Measurements from ENCODE around the gene EEA1. TPM values are rescaled to one million over a fixed set of nuclear protein-coding genes. Genes with fewer than 3 reads are reported as not detected.
"Not testable (repeated sequence)": the region's sequence is repeated elsewhere in the genome, so short reads cannot be mapped to it uniquely, and the experiment has no call there.

EEA1 gene
- total RNA-seq, 1 experiment from 2014 or later: 13.6 TPM

- no peak for DNase-seq
- Histone ChIP-seq H3K4me1 (no peaks in the 10 kb centered on the region), H3K36me3 (peaks cover 16% of the 10 kb centered on the region), H3K27me3 (no peaks in the 10 kb centered on the region), H3K27ac (no peak overlapping the region), H3K9me3 (replicated peaks) (no peaks in the 10 kb centered on the region), H3K4me3 (no peak overlapping the region)
These were observed 84.8 kb downstream of the EEA1 start for GRCh38 chr12:92844151-92844763.

DNA sequence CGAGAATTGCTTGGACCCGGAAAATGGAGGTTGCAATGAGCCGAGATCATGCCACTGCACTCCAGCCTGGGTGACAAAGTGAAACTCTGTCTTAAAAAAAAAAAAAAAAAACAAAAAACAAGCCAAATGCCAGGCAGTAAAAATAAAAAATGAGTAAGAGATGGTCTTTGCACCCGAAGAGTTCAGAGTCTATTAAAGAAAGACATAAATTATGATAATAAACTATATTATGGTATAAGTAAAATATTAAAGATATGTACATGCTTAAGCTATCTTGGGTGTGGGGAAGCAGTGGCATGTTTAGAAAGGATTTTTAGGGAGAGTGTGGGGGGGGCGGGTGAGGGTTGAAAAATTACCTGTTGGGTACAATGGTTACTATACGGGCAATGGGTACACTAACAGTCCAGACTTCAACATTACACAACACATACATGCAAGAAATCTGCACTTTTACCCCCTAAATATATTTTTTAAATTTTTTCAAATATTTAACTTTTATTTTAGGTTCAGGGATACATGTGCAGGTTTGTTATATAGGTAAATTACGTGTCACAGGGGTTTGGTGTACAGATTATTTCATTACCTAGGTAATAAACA is 99.3 kb downstream of the EEA1 start:
- Histone ChIP-seq H3K4me1 (no peaks in the 10 kb centered on the region), H3K4me3 (no peak overlapping the region), H3K36me3 (peaks cover 8% of the 10 kb centered on the region), H3K27ac (no peak overlapping the region), H3K9me3 (replicated peaks) (no peaks in the 10 kb centered on the region), H3K27me3 (no peaks in the 10 kb centered on the region)
- DNase-seq: no peak

GRCh38 chr12:92828565-92828964 is 100.5 kb downstream of the EEA1 start:
- peak; percentile 3 to 37 for DNase-seq
- Histone ChIP-seq H3K4me1 (no peaks in the 10 kb centered on the region), H3K36me3 (peaks cover 8% of the 10 kb centered on the region), H3K27me3 (no peaks in the 10 kb centered on the region), H3K9me3 (replicated peaks) (no peaks in the 10 kb centered on the region), H3K4me3 (no peak overlapping the region), H3K27ac (no peak overlapping the region)

DNA sequence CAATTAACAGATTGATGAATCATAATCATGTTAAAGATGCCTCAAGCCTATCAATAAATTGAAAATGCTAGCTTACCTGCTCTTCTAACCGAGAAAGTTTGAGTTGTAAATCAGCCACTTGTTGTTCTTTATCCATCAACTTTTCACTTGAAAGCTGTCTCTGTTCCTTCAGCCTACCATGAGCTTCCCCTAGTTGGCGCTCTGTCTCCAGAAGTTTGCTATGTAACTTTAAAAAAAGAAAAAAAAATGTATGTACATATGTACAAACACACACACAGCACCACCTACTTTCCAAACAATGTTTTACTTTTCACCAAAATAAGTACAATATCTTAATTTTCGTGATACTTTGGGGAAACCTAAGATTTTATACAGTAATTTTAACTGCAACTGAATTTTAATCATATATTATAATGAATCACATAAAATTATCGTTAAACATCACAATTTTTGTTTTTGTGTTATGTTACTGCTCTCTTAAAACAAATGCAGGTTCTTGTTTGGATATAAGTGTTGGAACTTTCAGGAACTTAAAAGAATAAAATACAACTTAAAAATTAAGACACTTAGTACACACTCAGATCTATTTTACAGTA is 101.2 kb downstream of the EEA1 start:
- H3K27me3 ChIP-seq: no peaks in the 10 kb centered on the region
- H3K36me3 ChIP-seq: peaks cover 8% of the 10 kb centered on the region
- no peaks in the 10 kb centered on the region for H3K4me1 ChIP-seq
- DNase-seq: peak; percentile 20 to 45
- H3K9me3 ChIP-seq (replicated peaks): no peaks in the 10 kb centered on the region
- no peak overlapping the region for H3K27ac ChIP-seq
- no peak overlapping the region for H3K4me3 ChIP-seq

- no peak overlapping the region for H3K4me3 ChIP-seq
- H3K4me1 ChIP-seq: no peaks in the 10 kb centered on the region
- H3K27ac ChIP-seq: no peak overlapping the region
- H3K9me3 ChIP-seq (replicated peaks): no peaks in the 10 kb centered on the region
- no peak for DNase-seq
- peaks cover 8% of the 10 kb centered on the region; the same call in 1 of the 2 replicates for H3K36me3 ChIP-seq
- no peaks in the 10 kb centered on the region for H3K27me3 ChIP-seq
These were observed 108.0 kb downstream of the EEA1 start for GRCh38 chr12:92821142-92821541.

- H3K9me3 ChIP-seq (replicated peaks): no peaks in the 10 kb centered on the region
- no peak for DNase-seq
- no peak overlapping the region for H3K27ac ChIP-seq
- peaks cover 13% of the 10 kb centered on the region for H3K36me3 ChIP-seq
- H3K4me1 ChIP-seq: no peaks in the 10 kb centered on the region
- H3K27me3 ChIP-seq: no peaks in the 10 kb centered on the region
- H3K4me3 ChIP-seq: no peak overlapping the region
These were observed 114.5 kb downstream of the EEA1 start for GRCh38 chr12:92814584-92814983.

DNA sequence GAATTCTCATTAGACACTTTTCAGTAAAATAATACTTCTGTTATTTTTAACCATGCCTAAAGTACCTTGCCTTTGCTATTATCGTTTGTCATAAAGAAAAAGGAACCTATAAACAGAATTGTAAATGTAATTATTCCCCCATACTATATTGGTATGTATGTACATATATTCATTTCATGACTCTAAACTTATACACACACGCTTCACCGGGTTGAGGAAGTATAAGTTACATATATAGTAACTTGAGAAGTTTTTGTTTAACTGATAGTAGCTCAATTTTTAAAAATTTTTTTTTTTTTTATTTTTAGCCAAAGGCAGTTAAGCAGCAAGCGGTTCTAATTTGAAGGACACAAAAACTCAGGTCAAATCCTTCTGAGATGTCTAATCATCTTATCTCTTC is 118.7 kb downstream of the EEA1 start:
- no peak for DNase-seq
- Histone ChIP-seq H3K27me3 (no peaks in the 10 kb centered on the region), H3K9me3 (replicated peaks) (no peaks in the 10 kb centered on the region), H3K4me1 (no peaks in the 10 kb centered on the region), H3K36me3 (peaks cover 7% of the 10 kb centered on the region), H3K4me3 (no peak overlapping the region), H3K27ac (no peak overlapping the region)

GRCh38 chr12:92803903-92804302 is 125.2 kb downstream of the EEA1 start:
- no peak overlapping the region for H3K4me3 ChIP-seq
- H3K27ac ChIP-seq: no peak overlapping the region
- H3K9me3 ChIP-seq (replicated peaks): no peaks in the 10 kb centered on the region
- no peaks in the 10 kb centered on the region for H3K27me3 ChIP-seq
- H3K36me3 ChIP-seq: peaks cover 4% of the 10 kb centered on the region; the same call in 1 of the 2 replicates
- no peaks in the 10 kb centered on the region for H3K4me1 ChIP-seq
- no peak for DNase-seq

- H3K27me3 ChIP-seq: no peaks in the 10 kb centered on the region
- H3K4me3 ChIP-seq: no peak overlapping the region
- DNase-seq: peak in 1 of 2 experiments; percentile 43
- H3K4me1 ChIP-seq: no peaks in the 10 kb centered on the region
- H3K9me3 ChIP-seq (replicated peaks): no peaks in the 10 kb centered on the region
- no peak overlapping the region; the same call in 1 of the 2 replicates for H3K27ac ChIP-seq
- peaks cover 4% of the 10 kb centered on the region; the same call in 1 of the 2 replicates for H3K36me3 ChIP-seq
These were observed 126.2 kb downstream of the EEA1 start for GRCh38 chr12:92802906-92803305.

- Histone ChIP-seq H3K27me3 (no peaks in the 10 kb centered on the region), H3K4me1 (no peaks in the 10 kb centered on the region), H3K4me3 (no peak overlapping the region), H3K27ac (no peak overlapping the region), H3K9me3 (replicated peaks) (no peaks in the 10 kb centered on the region), H3K36me3 (no peaks in the 10 kb centered on the region; the same call in 1 of the 2 replicates)
- no peak for DNase-seq
These were observed 132.4 kb downstream of the EEA1 start for GRCh38 chr12:92796650-92797049.

- Histone ChIP-seq H3K4me3 (no peak overlapping the region), H3K36me3 (no peaks in the 10 kb centered on the region), H3K9me3 (replicated peaks) (no peaks in the 10 kb centered on the region), H3K27me3 (no peaks in the 10 kb centered on the region), H3K4me1 (no peaks in the 10 kb centered on the region), H3K27ac (no peak overlapping the region)
- DNase-seq: no peak
These were observed 134.3 kb downstream of the EEA1 start for GRCh38 chr12:92794814-92795213.

DNA sequence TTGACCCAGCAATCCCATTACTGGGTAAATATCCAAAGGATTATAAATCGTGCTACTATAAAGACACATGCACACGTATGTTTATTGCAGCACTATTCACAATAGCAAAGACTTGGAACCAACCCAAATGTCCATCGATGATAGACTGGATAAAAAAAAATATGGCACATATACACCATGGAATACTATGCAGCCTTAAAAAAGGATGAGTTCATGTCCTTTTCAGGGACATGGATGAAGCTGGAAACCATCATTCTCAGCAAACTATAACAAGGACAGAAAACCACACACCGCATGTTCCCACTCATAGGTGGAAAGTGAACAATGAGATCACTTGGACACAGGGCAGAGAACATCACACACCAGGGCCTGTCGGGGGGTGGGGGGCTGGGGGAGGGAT is 134.7 kb downstream of the EEA1 start:
- H3K27me3 ChIP-seq; H3K4me3 ChIP-seq; H3K9me3 ChIP-seq (replicated peaks); H3K27ac ChIP-seq; DNase-seq; H3K4me1 ChIP-seq; H3K36me3 ChIP-seq: not testable (repeated sequence)

DNA sequence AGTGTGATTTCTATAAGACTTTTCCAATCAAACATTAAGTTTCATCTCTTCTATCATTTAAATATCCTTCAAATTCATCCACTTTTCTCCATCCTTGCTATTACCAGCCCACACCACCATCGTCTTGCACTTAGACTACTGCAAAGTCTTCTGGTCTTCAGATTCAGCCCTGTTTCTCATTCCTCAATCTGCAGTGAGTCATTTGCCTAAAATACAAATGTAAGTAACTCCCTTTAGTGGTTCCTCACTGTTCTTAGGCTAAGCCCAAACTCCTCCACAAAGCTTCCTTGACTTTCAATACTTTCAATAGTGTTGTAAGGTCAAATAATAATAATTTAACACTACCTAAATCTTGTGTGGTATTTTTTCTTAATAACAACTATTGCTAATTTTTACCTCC is 143.1 kb downstream of the EEA1 start:
- DNase-seq: no peak
- no peaks in the 10 kb centered on the region for H3K9me3 ChIP-seq (replicated peaks)
- no peaks in the 10 kb centered on the region for H3K27me3 ChIP-seq
- H3K4me1 ChIP-seq: no peaks in the 10 kb centered on the region
- H3K27ac ChIP-seq: no peak overlapping the region
- no peak overlapping the region for H3K4me3 ChIP-seq
- no peaks in the 10 kb centered on the region for H3K36me3 ChIP-seq

DNA sequence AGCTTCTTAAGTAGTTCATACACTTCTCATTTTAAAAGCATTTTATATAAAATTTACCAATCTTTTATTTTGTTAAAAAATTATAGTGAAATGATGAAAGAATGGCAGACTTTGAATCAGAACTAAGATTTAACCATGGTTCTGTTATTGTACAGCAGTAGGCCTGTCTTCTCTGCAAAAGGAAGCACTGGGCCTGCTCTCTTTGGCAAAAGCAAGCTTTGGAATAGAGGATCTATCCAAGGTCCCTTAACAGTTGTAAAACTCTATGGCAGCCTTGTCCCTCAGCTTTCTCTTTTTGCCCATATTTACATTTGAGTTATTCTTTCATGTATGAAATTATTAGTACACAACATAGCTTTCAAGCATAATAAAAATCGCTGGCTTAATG is 143.5 kb downstream of the EEA1 start:
- Histone ChIP-seq H3K9me3 (replicated peaks) (no peaks in the 10 kb centered on the region), H3K27me3 (no peaks in the 10 kb centered on the region), H3K4me1 (no peaks in the 10 kb centered on the region), H3K27ac (no peak overlapping the region), H3K4me3 (no peak overlapping the region), H3K36me3 (no peaks in the 10 kb centered on the region)
- DNase-seq: no peak

- no peak overlapping the region for H3K27ac ChIP-seq
- no peak overlapping the region for H3K4me3 ChIP-seq
- no peaks in the 10 kb centered on the region for H3K4me1 ChIP-seq
- H3K36me3 ChIP-seq: no peaks in the 10 kb centered on the region
- no peaks in the 10 kb centered on the region for H3K9me3 ChIP-seq (replicated peaks)
- H3K27me3 ChIP-seq: no peaks in the 10 kb centered on the region
- peak; percentile 45 to 83 for DNase-seq
These were observed 144.1 kb downstream of the EEA1 start for GRCh38 chr12:92784797-92785562.

All from SJCRH30 (cell line).